KMS-11 (cell line): ENCODE measurements around the gene AOAH.

Source experiments
- H2AFZ ChIP-seq: fragments of 200-600 bp; sonication (generic); 2 replicates; pipeline ENCODE4 v1.6.1; 2016; ENCODE audit warnings: antibody characterized with exemption, mixed run types, low read depth
- H3K27ac ChIP-seq: fragments of 200-600 bp; sonication (generic); 2 replicates; pipeline ENCODE4 v1.6.1; 2016; ENCODE audit warnings: mild to moderate bottlenecking, mixed run types
- H3K27me3 ChIP-seq: fragments of 200-600 bp; sonication (generic); 2 replicates; pipeline ENCODE4 v1.6.1; 2017; ENCODE audit warnings: mild to moderate bottlenecking, low read depth, mixed run types, moderate library complexity; ENCODE audit not compliant: insufficient read depth
- H3K36me3 ChIP-seq: fragments of 200-600 bp; sonication (generic); 2 replicates; pipeline ENCODE4 v1.6.1; 2017; ENCODE audit warnings: mild to moderate bottlenecking, mixed run types; ENCODE audit not compliant: insufficient read depth
- H3K4me1 ChIP-seq: fragments of 200-600 bp; sonication (generic); 2 replicates; pipeline ENCODE4 v1.6.1; 2016; ENCODE audit warnings: mild to moderate bottlenecking, low read depth, mixed run types; ENCODE audit not compliant: poor library complexity, severe bottlenecking
- H3K4me2 ChIP-seq: fragments of 200-600 bp; sonication (generic); 2 replicates; pipeline ENCODE4 v1.7.0; 2016; ENCODE audit warnings: mild to moderate bottlenecking, mixed run types
- H3K4me3 ChIP-seq: fragments of 200-600 bp; sonication (generic); IDR thresholded peaks from 2 replicates; pipeline ENCODE4 v1.6.1; 2017; ENCODE audit warnings: low read depth, low read length, mixed read lengths; ENCODE audit not compliant: insufficient read depth
- H3K79me2 ChIP-seq: fragments of 200-600 bp; sonication (generic); 2 replicates; pipeline ENCODE4 v1.6.1; 2016; ENCODE audit warnings: low read depth, mixed run types; ENCODE audit not compliant: insufficient read depth
- H3K9ac ChIP-seq: fragments of 200-600 bp; sonication (generic); 2 replicates; pipeline ENCODE4 v1.6.1; 2016; ENCODE audit warnings: mild to moderate bottlenecking, mixed run types
- H4K20me1 ChIP-seq: fragments of 200-600 bp; sonication (generic); 2 replicates; pipeline ENCODE4 v1.6.1; 2016; ENCODE audit warnings: mild to moderate bottlenecking, mixed run types; ENCODE audit not compliant: insufficient read depth
- CTCF ChIP-seq: fragments of 200-600 bp; sonication (generic); conservative IDR thresholded peaks from 2 replicates; pipeline ENCODE4 v1.6.1; 2017; ENCODE audit warnings: low read depth, mild to moderate bottlenecking, antibody characterized with exemption, low read length, moderate library complexity, mixed read lengths

The AOAH gene

GRCh38 chr7:36513393-36513792, 210.9 kb downstream of the AOAH start:
- Histone ChIP-seq H2AFZ (no peak overlapping the region), H3K4me2 (no peak overlapping the region), H3K4me1 (no peaks in the 10 kb centered on the region), H4K20me1 (no peaks in the 10 kb centered on the region), H3K27me3 (no peaks in the 10 kb centered on the region), H3K27ac (no peak overlapping the region), H3K36me3 (no peaks in the 10 kb centered on the region), H3K4me3 (no peak overlapping the region), H3K9ac (no peak overlapping the region), H3K79me2 (no peaks in the 10 kb centered on the region)
- TF ChIP-seq CTCF: no peak

- H3K79me2 ChIP-seq: no peaks in the 10 kb centered on the region
- no peaks in the 10 kb centered on the region for H4K20me1 ChIP-seq
- no peak for TF ChIP-seq CTCF
- no peaks in the 10 kb centered on the region for H3K27me3 ChIP-seq
- no peak overlapping the region for H2AFZ ChIP-seq
- no peaks in the 10 kb centered on the region for H3K4me1 ChIP-seq
- no peak overlapping the region for H3K27ac ChIP-seq
- H3K36me3 ChIP-seq: no peaks in the 10 kb centered on the region
- H3K9ac ChIP-seq: no peak overlapping the region
- no peak overlapping the region for H3K4me3 ChIP-seq
- H3K4me2 ChIP-seq: no peak overlapping the region
Observed at GRCh38 chr7:36512616-36513015, 211.7 kb downstream of the AOAH start.

GRCh38 chr7:36509962-36510361, 214.3 kb downstream of the AOAH start:
- Histone ChIP-seq H4K20me1 (no peaks in the 10 kb centered on the region), H3K4me1 (no peaks in the 10 kb centered on the region), H3K9ac (no peak overlapping the region), H3K4me3 (no peak overlapping the region), H3K4me2 (no peak overlapping the region), H3K27ac (no peak overlapping the region), H2AFZ (no peak overlapping the region), H3K36me3 (no peaks in the 10 kb centered on the region), H3K27me3 (no peaks in the 10 kb centered on the region), H3K79me2 (no peaks in the 10 kb centered on the region)
- TF ChIP-seq CTCF: no peak

- no peak overlapping the region for H3K27ac ChIP-seq
- TF ChIP-seq CTCF: no peak
Observed at GRCh38 chr7:36507475-36508440, 216.5 kb downstream of the AOAH start.

More at GRCh38 chr7:36507475-36508440, 216.5 kb downstream of the AOAH start:
- Histone ChIP-seq H3K4me1 (no peaks in the 10 kb centered on the region), H3K27me3 (no peaks in the 10 kb centered on the region), H3K4me2 (no peak overlapping the region), H3K79me2 (no peaks in the 10 kb centered on the region), H2AFZ (no peak overlapping the region), H3K4me3 (no peak overlapping the region), H3K36me3 (no peaks in the 10 kb centered on the region), H4K20me1 (no peaks in the 10 kb centered on the region), H3K9ac (no peak overlapping the region)
